Neural progenitor cell (in vitro differentiated cells): ENCODE data around the gene LOXHD1.

Source experiments
- CTCF ChIP-seq: fragments of 200-600 bp; sonication (generic); IDR thresholded peaks from 2 replicates; pipeline ENCODE4 v1.5.1; 2017; ENCODE audit warnings: antibody characterized with exemption, mild to moderate bottlenecking
- EZH2 ChIP-seq: fragments of 200-600 bp; sonication (generic); IDR thresholded peaks from 2 replicates; pipeline ENCODE4 v1.6.1; 2017; ENCODE audit warnings: antibody characterized with exemption, mild to moderate bottlenecking, moderate library complexity
- EZH2phosphoT487 ChIP-seq: fragments of 200-600 bp; sonication (generic); IDR thresholded peaks from 2 replicates; pipeline ENCODE4 v1.6.1; 2017; ENCODE audit warnings: antibody characterized with exemption

- TF ChIP-seq CTCF (no peak), EZH2 (no peak), EZH2phosphoT487 (no peak)
These were observed 85.3 kb downstream of the LOXHD1 start for GRCh38 chr18:46571756-46572155.
